NB4 (cell line): ENCODE results near the gene MRPS34.
A peak's percentile ranks its signal among the peaks of the same experiment; 100 is the strongest.

ENCODE experiments used
- DNase-seq: peaks from one replicate; pipeline ENCODE4 v3.0.0; 2010; ENCODE audit warnings: low read depth
- H3K4me3 ChIP-seq: one replicate; pipeline ENCODE4 v1.5.1; 2011; ENCODE audit warnings: mild to moderate bottlenecking, low read depth, low read length, moderate library complexity
- MYC ChIP-seq: IDR thresholded peaks from 2 replicates; pipeline ENCODE4 v1.6.1; 2011; ENCODE audit warnings: low read depth, low read length
- POLR2A ChIP-seq: IDR thresholded peaks from 2 replicates; pipeline ENCODE4 v1.6.1; 2011; ENCODE audit warnings: mild to moderate bottlenecking; ENCODE audit not compliant: insufficient read length; ENCODE audit errors: extremely low read depth
- TF ChIP-seq, protein P1 (sequence below): IDR thresholded peaks from one replicate; pipeline ENCODE4 v1.5.1; 2012; ENCODE audit warnings: low read depth, low read length
- TF ChIP-seq, protein P2 (sequence below): IDR thresholded peaks from 2 replicates; pipeline ENCODE4 v1.6.1; 2011; ENCODE audit warnings: low read depth, low read length

MRPS34 gene

GRCh38 chr16:1772908-1773702, at the start of gene MRPS34:
Gene MRPS34 (minus strand): TSS chr16:1773134. CDS start chr16:1773119, 15 bp downstream.
- DNase-seq = peak; percentile 86
- TF ChIP-seq, protein P1, sequence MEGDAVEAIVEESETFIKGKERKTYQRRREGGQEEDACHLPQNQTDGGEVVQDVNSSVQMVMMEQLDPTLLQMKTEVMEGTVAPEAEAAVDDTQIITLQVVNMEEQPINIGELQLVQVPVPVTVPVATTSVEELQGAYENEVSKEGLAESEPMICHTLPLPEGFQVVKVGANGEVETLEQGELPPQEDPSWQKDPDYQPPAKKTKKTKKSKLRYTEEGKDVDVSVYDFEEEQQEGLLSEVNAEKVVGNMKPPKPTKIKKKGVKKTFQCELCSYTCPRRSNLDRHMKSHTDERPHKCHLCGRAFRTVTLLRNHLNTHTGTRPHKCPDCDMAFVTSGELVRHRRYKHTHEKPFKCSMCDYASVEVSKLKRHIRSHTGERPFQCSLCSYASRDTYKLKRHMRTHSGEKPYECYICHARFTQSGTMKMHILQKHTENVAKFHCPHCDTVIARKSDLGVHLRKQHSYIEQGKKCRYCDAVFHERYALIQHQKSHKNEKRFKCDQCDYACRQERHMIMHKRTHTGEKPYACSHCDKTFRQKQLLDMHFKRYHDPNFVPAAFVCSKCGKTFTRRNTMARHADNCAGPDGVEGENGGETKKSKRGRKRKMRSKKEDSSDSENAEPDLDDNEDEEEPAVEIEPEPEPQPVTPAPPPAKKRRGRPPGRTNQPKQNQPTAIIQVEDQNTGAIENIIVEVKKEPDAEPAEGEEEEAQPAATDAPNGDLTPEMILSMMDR = peak; percentile 46
- peak; percentile 76 for TF ChIP-seq POLR2A
- TF ChIP-seq MYC = peak; percentile 81
- TF ChIP-seq, protein P2, sequence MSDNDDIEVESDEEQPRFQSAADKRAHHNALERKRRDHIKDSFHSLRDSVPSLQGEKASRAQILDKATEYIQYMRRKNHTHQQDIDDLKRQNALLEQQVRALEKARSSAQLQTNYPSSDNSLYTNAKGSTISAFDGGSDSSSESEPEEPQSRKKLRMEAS = peak; percentile 77

DNA sequence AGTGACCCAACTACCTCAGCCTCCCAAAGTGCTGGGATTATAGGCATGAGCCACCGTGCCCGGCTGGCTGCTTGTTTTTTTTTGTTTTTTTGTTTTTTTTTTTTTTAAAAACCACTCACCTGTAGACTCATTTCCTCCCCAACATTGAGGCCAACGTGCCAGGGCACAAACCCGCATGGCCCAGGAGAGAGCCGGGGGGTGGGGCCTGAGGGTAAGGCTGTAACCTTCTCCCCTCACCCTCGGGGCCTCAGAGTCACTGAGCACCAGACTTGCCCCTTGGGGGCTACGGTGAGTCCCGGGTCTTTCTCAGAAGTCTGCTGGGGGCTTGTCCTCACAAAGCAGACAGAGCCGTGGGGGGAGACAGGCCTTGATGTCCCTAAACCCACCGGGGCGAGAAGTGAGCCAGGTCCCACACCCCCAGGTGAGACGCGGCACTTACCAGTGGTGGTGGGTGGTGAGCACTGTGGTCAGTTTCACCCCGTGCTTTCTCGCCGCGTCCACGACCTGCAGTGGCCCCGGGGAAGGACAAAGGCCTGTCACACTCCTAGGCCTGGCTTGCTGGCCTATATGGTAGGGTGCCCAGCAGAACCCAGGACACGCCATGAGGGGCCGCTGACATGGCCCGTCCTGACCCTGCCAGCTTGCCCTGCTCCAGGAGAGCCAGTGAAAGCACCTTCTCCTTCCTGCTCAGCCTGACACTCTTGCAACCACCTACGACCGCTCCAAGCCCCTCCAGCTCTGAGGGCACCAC, 49.1 kb upstream of the MRPS34 start:
- DNase-seq = no peak
- no peak overlapping the region for H3K4me3 ChIP-seq
- TF ChIP-seq, protein P2 = no peak
- TF ChIP-seq MYC (no peak), POLR2A (no peak)
- TF ChIP-seq, protein P1 = no peak

More at GRCh38 chr16:1772908-1773702, at the start of gene MRPS34:
- peak within 1 kb of the TSS; percentile 85 for H3K4me3 ChIP-seq

DNA sequence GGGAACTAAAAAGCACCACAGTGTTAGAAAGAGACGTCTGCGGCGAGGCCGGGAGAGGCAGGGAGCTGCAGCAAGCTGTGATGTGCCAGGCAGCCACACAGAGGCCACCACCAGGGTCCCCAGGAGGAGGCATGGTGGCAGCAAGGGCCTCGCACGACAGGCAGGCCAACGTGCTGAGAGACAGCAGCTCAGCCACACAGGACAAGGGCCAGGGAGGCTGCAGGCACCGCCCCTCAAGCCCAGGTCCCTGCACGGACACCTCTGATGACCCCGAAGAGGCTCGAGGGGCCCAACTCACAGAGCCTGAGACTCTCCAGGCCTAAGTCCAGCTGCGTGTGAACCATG, 48.0 kb upstream of the MRPS34 start:
- TF ChIP-seq MYC (no peak), POLR2A (no peak)
- TF ChIP-seq, protein P2 = no peak
- TF ChIP-seq, protein P1 = no peak
- DNase-seq = no peak
- no peak overlapping the region for H3K4me3 ChIP-seq

GRCh38 chr16:1820096-1820945, 47.4 kb upstream of the MRPS34 start:
- no peak for DNase-seq
- TF ChIP-seq, protein P2 = no peak
- no peak for TF ChIP-seq MYC
- no peak for TF ChIP-seq POLR2A
- TF ChIP-seq, protein P1 = no peak
- no peak overlapping the region for H3K4me3 ChIP-seq

DNA sequence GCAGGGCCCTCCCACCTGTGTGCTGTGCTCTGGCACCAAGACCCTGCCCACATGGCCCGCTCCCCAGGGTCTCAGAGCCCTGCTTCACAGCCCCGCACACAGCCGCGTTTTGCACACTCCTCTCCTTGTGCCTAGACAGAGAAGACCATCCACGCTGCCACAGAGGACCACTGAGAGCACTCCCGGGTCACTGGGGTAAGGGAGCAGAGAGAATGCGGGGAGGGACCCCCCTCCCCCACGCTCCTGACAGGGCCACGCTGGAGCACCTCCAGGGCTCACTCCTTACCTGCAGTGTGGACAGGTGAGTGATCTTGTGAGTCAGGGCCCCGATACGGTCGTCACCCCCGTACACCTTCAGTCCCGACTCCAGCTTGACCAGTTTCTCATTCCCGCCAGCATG, 46.7 kb upstream of the MRPS34 start:
- H3K4me3 ChIP-seq = no peak overlapping the region
- DNase-seq = no peak
- TF ChIP-seq POLR2A = no peak
- TF ChIP-seq, protein P2 = no peak
- TF ChIP-seq MYC = no peak
- TF ChIP-seq, protein P1 = no peak
